T-helper 1 cell treated with Interleukin-12 subunit alpha and Interleukin-12 subunit beta and Interleukin-4 antibody, amounts not matched to agents 30 μg/mL and 1 μg/mL, for 36 hours (primary cell): ENCODE results near the gene TPSB2.
"Not testable (repeated sequence)": the region's sequence is repeated elsewhere in the genome, so short reads cannot be mapped to it uniquely, and the experiment has no call there.

Source experiments
- H3K27ac Mint-ChIP-seq: one replicate; pipeline ENCODE4 v1.8.0; 2021; ENCODE audit warnings: mild to moderate bottlenecking, mixed read lengths
- H3K27me3 Mint-ChIP-seq: one replicate; pipeline ENCODE4 v1.8.0; 2021; ENCODE audit warnings: low read depth, mixed read lengths
- H3K36me3 Mint-ChIP-seq: one replicate; pipeline ENCODE4 v1.8.0; 2021; ENCODE audit warnings: low read depth, mixed read lengths
- H3K4me1 Mint-ChIP-seq: one replicate; pipeline ENCODE4 v1.8.0; 2021; ENCODE audit warnings: low read depth, mixed read lengths
- H3K4me3 Mint-ChIP-seq: one replicate; pipeline ENCODE4 v1.8.0; 2021; ENCODE audit warnings: mild to moderate bottlenecking, moderate library complexity, mixed read lengths
- H3K9me3 Mint-ChIP-seq: one replicate; pipeline ENCODE4 v1.8.0; 2021; ENCODE audit warnings: mixed read lengths

Gene TPSB2

GRCh38 chr16:1265090-1265630 lies 35.2 kb upstream of the TPSB2 start:
- Mint-ChIP-seq H3K9me3 (peaks cover 10% of the 10 kb centered on the region), H3K27ac (no peak overlapping the region), H3K4me1 (no peaks in the 10 kb centered on the region), H3K36me3 (no peaks in the 10 kb centered on the region), H3K27me3 (peaks cover 15% of the 10 kb centered on the region), H3K4me3 (no peak overlapping the region)

DNA sequence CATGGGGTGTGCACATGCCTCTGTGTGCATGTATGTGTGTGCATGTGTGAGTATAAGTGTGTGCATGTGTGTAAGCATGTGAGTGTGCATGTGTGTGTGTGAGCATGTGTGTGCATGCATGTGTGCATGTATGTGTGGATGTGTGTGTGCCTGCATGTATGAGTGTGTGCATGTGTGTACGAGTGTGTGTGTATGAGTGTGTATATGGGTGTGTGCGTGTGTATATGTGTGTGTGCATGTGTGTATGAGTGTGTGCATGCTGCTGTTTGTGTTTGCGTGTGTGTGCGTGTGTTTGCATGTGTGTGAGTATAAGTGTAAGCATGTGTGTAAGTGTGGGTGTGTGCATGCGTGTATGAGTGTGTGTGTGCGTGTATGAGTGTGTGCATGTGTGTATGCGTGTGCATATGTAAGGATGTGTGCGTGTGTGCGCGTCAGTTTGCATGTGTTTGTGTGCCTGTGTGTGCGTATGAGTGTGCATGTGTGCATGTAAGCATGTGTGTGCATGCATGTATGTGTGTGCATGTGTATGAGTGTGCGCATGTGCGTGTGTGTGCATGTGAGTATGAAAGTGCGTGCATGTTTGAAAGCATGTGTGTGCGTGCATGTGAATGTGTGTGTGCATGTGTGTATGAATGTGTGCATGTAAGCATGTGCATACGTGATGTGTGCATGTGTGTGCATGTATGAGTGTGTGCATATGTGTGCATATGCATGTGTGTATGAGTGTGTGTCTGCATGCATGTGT lies 34.5 kb upstream of the TPSB2 start:
- H3K27me3 Mint-ChIP-seq, result peaks cover 15% of the 10 kb centered on the region
- H3K27ac Mint-ChIP-seq, result no peak overlapping the region
- H3K4me1 Mint-ChIP-seq, result no peaks in the 10 kb centered on the region
- peaks cover 10% of the 10 kb centered on the region for H3K9me3 Mint-ChIP-seq
- no peaks in the 10 kb centered on the region for H3K36me3 Mint-ChIP-seq
- H3K4me3 Mint-ChIP-seq, result no peak overlapping the region

GRCh38 chr16:1263591-1264344 lies 33.8 kb upstream of the TPSB2 start:
- peaks cover 4% of the 10 kb centered on the region for H3K4me1 Mint-ChIP-seq
- peaks cover 10% of the 10 kb centered on the region for H3K9me3 Mint-ChIP-seq
- no peaks in the 10 kb centered on the region for H3K36me3 Mint-ChIP-seq
- no peak overlapping the region for H3K27ac Mint-ChIP-seq
- H3K27me3 Mint-ChIP-seq, result peaks cover 20% of the 10 kb centered on the region
- H3K4me3 Mint-ChIP-seq, result no peak overlapping the region

DNA sequence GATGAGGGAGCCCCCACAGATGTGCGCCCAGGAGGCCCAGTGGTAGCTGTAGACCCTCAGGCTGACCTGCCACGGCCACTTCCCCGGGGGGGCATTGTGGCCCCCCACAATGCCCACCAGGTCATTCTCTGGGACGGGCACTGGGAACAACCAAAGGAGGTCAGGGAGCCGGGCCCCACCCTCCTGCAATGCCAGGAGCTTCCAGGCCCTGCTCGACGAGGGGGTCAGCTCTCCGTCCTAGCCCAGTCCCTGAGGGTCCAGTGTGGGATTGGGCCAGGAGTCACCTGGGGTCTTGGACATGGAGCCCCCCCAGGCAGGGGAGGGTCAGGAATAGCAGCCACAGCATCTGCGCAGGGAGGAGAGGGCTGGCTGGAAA lies 32.9 kb upstream of the TPSB2 start:
- Mint-ChIP-seq H3K36me3 (no peaks in the 10 kb centered on the region), H3K4me3 (no peak overlapping the region), H3K27me3 (peaks cover 20% of the 10 kb centered on the region), H3K27ac (no peak overlapping the region), H3K4me1 (peaks cover 4% of the 10 kb centered on the region), H3K9me3 (peaks cover 10% of the 10 kb centered on the region)

DNA sequence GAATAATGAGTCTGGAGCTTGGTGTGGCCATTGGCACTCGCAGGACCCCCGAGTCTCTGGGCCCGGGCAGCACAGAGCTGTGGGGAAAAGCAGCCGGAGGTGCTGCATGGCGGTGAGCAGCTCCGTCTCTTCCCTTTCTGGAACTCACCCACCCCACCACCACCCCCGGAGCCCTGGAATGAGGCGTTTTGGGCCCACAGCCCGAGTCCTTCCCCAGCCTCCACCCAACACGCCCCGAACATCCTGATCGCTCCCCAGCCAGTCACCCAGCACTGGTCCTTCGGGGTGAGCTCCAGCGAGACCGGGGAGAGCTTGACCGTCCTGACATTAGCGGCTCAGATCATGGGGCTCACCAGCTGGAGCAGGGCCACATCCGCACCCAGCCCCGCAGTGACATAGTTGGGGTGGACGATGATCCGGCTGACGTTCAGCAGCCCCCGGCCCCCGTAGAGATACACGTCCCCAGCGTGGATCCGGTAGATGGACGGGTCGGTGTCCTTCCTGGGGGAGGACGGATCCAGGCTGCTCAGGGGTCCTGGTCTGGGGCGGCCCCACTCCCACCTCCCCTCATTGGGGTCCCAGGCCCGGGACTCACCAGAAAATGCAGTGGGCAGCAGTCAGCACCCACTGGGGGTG lies 32.3 kb upstream of the TPSB2 start:
- peaks cover 20% of the 10 kb centered on the region for H3K27me3 Mint-ChIP-seq
- no peaks in the 10 kb centered on the region for H3K36me3 Mint-ChIP-seq
- peaks cover 10% of the 10 kb centered on the region for H3K9me3 Mint-ChIP-seq
- no peak overlapping the region for H3K4me3 Mint-ChIP-seq
- no peak overlapping the region for H3K27ac Mint-ChIP-seq
- peaks cover 4% of the 10 kb centered on the region for H3K4me1 Mint-ChIP-seq

- H3K27ac Mint-ChIP-seq, result no peak overlapping the region
- peaks cover 20% of the 10 kb centered on the region for H3K27me3 Mint-ChIP-seq
- H3K36me3 Mint-ChIP-seq, result no peaks in the 10 kb centered on the region
- H3K4me1 Mint-ChIP-seq, result peaks cover 4% of the 10 kb centered on the region
- H3K4me3 Mint-ChIP-seq, result no peak overlapping the region
- H3K9me3 Mint-ChIP-seq, result peaks cover 10% of the 10 kb centered on the region
Measured at GRCh38 chr16:1261131-1261892, 31.3 kb upstream of the TPSB2 start.

DNA sequence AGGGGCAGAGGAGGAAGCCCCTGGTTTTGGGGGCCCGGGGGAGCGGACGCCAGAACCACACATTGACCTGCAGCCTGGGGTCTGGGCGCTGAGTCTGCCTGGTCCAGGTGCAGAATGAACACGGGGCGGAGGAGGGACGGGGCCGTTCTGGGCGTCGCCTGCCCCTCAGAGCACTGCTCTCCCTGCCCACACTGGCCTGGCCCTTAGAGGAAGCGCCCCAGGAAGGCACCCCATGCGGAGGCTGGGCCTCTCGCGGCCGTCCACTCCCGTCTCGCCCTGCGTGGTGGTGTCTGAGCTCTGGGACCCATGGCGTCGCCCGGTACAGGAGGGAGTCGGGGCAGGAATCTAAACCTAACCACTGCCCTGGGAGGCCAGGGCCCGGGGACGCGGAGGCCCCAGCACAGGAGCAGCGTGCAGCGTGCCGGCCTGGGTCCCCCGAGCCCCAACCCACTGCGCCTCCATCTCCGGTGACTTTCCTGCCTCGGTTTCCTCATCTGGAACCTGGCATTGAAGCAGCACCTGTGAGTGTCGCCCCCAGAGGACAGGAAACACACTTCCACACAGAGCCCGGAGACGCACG lies 30.2 kb upstream of the TPSB2 start:
- Mint-ChIP-seq H3K4me3 (no peak overlapping the region), H3K27me3 (peaks cover 20% of the 10 kb centered on the region), H3K36me3 (no peaks in the 10 kb centered on the region), H3K27ac (no peak overlapping the region), H3K4me1 (peaks cover 4% of the 10 kb centered on the region), H3K9me3 (peaks cover 10% of the 10 kb centered on the region)

DNA sequence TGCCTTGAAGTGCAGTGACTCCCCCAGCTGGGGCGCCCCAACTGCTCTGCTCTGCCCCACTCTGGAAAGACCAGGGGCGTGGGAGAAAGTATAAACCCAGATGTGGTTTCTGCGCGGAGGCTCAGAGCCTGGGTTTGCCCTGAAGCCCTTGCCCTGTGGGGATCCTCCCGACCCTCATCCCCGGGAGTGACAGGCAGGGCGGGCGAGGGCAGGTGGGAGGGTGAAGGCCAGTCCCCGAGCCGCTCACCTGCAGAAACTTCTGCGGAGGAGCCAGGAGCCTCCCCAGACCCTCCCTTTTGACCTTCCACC lies 29.7 kb upstream of the TPSB2 start:
- Mint-ChIP-seq H3K4me1 (peaks cover 4% of the 10 kb centered on the region), H3K27me3 (peaks cover 20% of the 10 kb centered on the region), H3K9me3 (peaks cover 6% of the 10 kb centered on the region), H3K27ac (no peak overlapping the region), H3K36me3 (no peaks in the 10 kb centered on the region), H3K4me3 (no peak overlapping the region)

GRCh38 chr16:1258906-1259759 lies 29.1 kb upstream of the TPSB2 start:
- Mint-ChIP-seq H3K4me1 (peaks cover 4% of the 10 kb centered on the region), H3K27me3 (peaks cover 20% of the 10 kb centered on the region), H3K4me3 (peak overlapping the region; percentile 55), H3K36me3 (no peaks in the 10 kb centered on the region), H3K9me3 (peaks cover under 1% of the 10 kb centered on the region), H3K27ac (no peak overlapping the region)

DNA sequence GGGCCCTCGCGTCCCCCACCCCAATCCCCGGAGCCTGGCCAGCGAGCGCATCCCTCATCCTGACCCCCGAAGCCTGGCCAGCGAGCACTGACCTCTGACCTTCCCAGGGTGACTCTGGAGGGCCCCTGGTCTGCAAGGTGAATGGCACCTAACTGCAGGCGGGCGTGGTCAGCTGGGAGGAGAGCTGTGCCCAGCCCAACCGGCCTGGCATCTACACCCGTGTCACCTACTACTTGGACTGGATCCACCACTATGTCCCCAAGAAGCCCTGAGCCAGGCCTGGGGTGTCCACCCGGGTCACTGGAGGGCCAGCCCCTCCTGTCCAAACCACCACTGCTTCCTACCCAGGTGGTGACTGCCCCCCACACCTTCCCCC lies 28.2 kb upstream of the TPSB2 start:
- Mint-ChIP-seq H3K4me3 (no peak overlapping the region), H3K27me3 (peaks cover 20% of the 10 kb centered on the region), H3K9me3 (no peaks in the 10 kb centered on the region), H3K36me3 (no peaks in the 10 kb centered on the region), H3K4me1 (peaks cover 4% of the 10 kb centered on the region), H3K27ac (no peak overlapping the region)

DNA sequence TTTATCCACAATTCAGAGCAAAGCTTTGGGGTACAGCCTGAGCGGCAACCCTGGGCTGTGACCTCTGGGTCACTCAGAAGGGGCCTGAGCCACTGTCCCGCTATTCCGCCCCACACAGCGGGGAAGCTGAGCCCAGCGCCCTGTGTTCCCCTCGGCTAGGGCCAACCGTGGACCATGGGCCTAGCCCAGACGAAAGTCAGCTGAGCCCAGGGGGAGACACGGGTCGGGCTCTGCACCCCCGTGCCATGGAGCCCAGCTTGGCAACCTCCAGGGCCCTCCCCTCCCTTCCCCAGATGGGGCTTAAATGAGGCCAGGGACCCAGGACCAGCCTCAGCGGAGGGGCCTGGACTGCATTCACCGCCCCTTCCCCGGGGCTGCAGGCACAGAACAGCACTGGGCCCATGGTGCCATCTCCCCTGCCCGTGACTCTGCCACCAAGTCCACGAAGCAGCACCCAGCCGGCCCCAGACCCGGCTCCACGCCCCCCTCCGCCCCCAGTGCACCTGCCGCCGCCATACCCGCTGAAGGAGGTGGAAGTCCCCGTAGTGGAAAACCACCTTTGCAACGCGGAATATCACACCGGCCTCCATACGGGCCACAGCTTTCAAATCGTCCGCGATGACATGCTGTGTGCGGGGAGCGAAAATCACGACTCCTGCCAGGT lies 27.7 kb upstream of the TPSB2 start:
- Mint-ChIP-seq H3K4me1 (peaks cover 4% of the 10 kb centered on the region), H3K27ac (no peak overlapping the region), H3K36me3 (no peaks in the 10 kb centered on the region), H3K4me3 (no peak overlapping the region), H3K9me3 (no peaks in the 10 kb centered on the region), H3K27me3 (peaks cover 20% of the 10 kb centered on the region)

GRCh38 chr16:1256874-1257322 lies 26.9 kb upstream of the TPSB2 start:
- Mint-ChIP-seq H3K4me1 (peaks cover 4% of the 10 kb centered on the region), H3K36me3 (no peaks in the 10 kb centered on the region), H3K4me3 (no peak overlapping the region), H3K9me3 (no peaks in the 10 kb centered on the region), H3K27ac (no peak overlapping the region), H3K27me3 (peaks cover 15% of the 10 kb centered on the region)

GRCh38 chr16:1256296-1256873 lies 26.4 kb upstream of the TPSB2 start:
- not testable (repeated sequence) for H3K27ac Mint-ChIP-seq, H3K4me3 Mint-ChIP-seq, H3K36me3 Mint-ChIP-seq, H3K9me3 Mint-ChIP-seq, H3K4me1 Mint-ChIP-seq
- H3K27me3 Mint-ChIP-seq, result peaks cover 12% of the 10 kb centered on the region
